ENCODE data around the gene ELMO2. TPM values are rescaled to one million over a fixed set of nuclear protein-coding genes. Genes with fewer than 3 reads are reported as not detected.

ELMO2 gene, protein sequence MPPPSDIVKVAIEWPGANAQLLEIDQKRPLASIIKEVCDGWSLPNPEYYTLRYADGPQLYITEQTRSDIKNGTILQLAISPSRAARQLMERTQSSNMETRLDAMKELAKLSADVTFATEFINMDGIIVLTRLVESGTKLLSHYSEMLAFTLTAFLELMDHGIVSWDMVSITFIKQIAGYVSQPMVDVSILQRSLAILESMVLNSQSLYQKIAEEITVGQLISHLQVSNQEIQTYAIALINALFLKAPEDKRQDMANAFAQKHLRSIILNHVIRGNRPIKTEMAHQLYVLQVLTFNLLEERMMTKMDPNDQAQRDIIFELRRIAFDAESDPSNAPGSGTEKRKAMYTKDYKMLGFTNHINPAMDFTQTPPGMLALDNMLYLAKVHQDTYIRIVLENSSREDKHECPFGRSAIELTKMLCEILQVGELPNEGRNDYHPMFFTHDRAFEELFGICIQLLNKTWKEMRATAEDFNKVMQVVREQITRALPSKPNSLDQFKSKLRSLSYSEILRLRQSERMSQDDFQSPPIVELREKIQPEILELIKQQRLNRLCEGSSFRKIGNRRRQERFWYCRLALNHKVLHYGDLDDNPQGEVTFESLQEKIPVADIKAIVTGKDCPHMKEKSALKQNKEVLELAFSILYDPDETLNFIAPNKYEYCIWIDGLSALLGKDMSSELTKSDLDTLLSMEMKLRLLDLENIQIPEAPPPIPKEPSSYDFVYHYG
- 10 to 100 TPM; 46.7 to 62.4 (median 55.1) TPM for total RNA-seq

DNA sequence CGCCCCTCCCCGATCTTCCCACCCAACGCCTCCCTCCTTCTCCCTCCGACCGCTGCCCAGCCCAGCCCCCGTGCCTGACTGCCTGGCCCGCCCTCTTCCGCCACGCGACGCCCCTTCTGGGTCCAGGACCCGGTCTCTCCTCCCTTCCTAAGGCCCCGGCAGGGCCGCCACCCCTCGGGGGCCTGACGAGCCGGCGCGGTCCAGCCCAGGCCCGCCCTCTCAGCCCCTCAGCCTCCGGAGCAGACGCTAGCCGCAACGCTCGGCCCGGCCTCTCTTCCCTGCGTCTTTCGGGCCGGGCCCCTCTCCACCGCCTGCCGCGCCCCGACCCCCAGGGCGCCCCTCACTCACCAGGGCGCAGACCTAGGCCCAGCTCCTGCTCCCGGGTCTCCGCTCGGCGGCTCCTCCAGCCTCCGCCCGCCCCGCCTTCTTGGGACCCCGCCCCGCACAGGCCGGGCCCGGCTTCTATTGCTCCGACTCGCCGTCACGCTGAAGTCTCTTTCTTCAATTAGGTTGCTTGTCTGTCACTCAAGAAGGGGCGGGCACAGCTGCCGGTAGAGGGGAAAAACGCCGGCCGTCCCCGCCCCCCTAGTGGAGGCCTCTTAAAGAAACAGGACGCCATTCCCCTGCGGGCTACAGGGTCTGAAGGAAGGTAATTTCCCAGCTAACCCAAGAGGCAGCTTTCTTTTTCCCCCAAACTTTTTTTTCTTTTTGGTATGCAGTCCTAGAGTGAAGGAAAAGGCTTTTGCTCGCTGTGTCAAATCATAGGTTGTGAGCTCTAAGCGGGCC, at the start of gene ELMO2:
Gene ELMO2 (minus strand): TSS at position 416 of the 786 bp plus-strand sequence. CDS start 12,133 bp downstream, outside the sequence.
- Histone ChIP-seq H3K36me3 (no peaks in the 10 kb centered on the region), H3K9me3 (no peaks in the 10 kb centered on the region), H3K4me1 (peaks cover 62% of the 10 kb centered on the region), H3K4me3 (peak within 1 kb of the TSS; percentile 95), H3K27me3 (no peaks in the 10 kb centered on the region), H3K27ac (peak within 1 kb of the TSS; percentile 95)
- peak; percentile 98 to 99 for DNase-seq (ENCODE audit: low spot score in 2 of 2)
- 3% methylated on average over 44 of the region's 60 CpGs for WGBS
- TF ChIP-seq, protein P1, sequence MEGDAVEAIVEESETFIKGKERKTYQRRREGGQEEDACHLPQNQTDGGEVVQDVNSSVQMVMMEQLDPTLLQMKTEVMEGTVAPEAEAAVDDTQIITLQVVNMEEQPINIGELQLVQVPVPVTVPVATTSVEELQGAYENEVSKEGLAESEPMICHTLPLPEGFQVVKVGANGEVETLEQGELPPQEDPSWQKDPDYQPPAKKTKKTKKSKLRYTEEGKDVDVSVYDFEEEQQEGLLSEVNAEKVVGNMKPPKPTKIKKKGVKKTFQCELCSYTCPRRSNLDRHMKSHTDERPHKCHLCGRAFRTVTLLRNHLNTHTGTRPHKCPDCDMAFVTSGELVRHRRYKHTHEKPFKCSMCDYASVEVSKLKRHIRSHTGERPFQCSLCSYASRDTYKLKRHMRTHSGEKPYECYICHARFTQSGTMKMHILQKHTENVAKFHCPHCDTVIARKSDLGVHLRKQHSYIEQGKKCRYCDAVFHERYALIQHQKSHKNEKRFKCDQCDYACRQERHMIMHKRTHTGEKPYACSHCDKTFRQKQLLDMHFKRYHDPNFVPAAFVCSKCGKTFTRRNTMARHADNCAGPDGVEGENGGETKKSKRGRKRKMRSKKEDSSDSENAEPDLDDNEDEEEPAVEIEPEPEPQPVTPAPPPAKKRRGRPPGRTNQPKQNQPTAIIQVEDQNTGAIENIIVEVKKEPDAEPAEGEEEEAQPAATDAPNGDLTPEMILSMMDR (IDR thresholded peaks at IDR 0.05), result peak; percentile 14 to 21
- TF ChIP-seq EP300 (IDR thresholded peaks at IDR 0.05) (no peak), POLR2A (IDR thresholded peaks at IDR 0.05) (peak in 1 of 2 donors; percentile 21), POLR2AphosphoS5 (IDR thresholded peaks at IDR 0.05) (peak in 1 of 3 donors; percentile 84)

DNA sequence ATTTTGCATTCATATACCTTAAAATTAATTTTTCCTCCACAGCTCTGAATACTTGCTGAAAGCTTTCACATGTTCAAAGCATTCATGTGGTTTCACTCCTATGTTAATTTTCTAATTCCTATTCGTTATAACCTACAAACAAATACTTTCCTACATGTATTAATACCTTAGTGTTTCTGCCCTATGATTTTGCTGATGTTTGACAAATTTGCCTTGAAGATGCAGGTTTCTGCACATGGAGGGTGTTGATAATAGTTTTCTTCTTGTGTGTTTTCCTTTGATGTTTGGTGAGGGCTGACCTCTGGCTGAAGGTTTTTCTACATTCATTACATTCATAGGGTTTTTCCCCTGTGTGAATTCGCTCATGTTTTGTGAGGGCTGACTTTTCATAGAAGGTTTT, 49.3 kb upstream of the ELMO2 start:
- Histone ChIP-seq H3K27me3 (peaks cover 32% of the 10 kb centered on the region), H3K9me3 (no peaks in the 10 kb centered on the region), H3K36me3 (no peaks in the 10 kb centered on the region), H3K4me1 (peaks cover 6% of the 10 kb centered on the region), H3K4me3 (no peak overlapping the region), H3K27ac (no peak overlapping the region)
- TF ChIP-seq, protein P1 (IDR thresholded peaks at IDR 0.05), result no peak
- TF ChIP-seq POLR2A (IDR thresholded peaks at IDR 0.05) (no peak), POLR2AphosphoS5 (IDR thresholded peaks at IDR 0.05) (no peak)
- no peak for DNase-seq (ENCODE audit: low spot score in 2 of 2)
- 88% methylated on average over 2 of the region's 2 CpGs for WGBS

DNA sequence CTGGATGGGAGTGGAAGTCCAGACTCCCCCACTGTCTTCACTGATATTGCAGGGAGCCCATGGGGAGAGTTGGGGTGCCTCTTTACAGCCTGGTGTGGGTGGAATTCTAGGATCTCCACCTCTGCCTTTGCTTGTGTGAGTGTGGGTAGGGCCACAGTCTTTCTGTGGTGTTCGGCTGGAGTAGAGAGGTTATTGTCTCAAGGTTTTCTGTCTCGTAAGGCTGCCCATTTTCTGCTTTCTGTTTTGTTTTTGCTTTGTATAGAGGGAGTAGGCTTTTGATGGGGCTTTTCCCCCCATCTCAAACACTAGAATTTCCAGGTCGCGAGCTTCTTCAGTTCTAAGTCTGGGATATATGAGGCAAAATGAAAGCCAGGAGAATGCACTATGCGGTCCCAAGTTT, 40.4 kb upstream of the ELMO2 start:
- Histone ChIP-seq H3K27ac (no peak overlapping the region), H3K4me1 (no peaks in the 10 kb centered on the region), H3K9me3 (no peaks in the 10 kb centered on the region), H3K4me3 (no peak overlapping the region), H3K36me3 (no peaks in the 10 kb centered on the region), H3K27me3 (peaks cover 9% of the 10 kb centered on the region)
- TF ChIP-seq EP300 (IDR thresholded peaks at IDR 0.05) (no peak), POLR2AphosphoS5 (IDR thresholded peaks at IDR 0.05) (no peak), POLR2A (IDR thresholded peaks at IDR 0.05) (no peak)
- TF ChIP-seq, protein P1 (IDR thresholded peaks at IDR 0.05), result no peak
- 91% methylated on average over 5 of the region's 5 CpGs for WGBS
- DNase-seq (ENCODE audit: low spot score in 2 of 2), result no peak

DNA sequence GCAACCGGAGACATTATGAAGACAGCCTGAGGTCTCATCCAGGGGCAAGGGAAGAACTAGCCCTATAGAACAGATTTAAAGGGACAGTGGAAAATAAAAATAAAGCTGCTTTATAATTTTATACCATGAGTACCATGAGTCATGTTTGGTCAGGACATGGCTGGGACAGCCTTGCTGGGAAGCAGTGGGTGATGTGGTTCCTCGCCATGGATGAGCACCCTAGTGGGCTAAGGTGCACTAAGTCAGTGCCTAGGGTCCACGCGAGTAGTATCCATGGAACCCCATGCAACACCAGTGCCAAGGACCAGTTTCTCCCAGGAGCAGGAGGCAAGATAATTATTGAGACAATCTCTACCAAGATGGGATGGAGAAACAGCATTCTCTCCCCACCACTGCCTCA, 33.4 kb upstream of the ELMO2 start:
- Histone ChIP-seq H3K9me3 (no peaks in the 10 kb centered on the region), H3K27me3 (peaks cover under 1% of the 10 kb centered on the region), H3K27ac (no peak overlapping the region), H3K4me1 (no peaks in the 10 kb centered on the region), H3K4me3 (no peak overlapping the region), H3K36me3 (no peaks in the 10 kb centered on the region)
- no peak for DNase-seq (ENCODE audit: low spot score in 2 of 2)
- TF ChIP-seq POLR2AphosphoS5 (IDR thresholded peaks at IDR 0.05) (no peak), POLR2A (IDR thresholded peaks at IDR 0.05) (no peak), EP300 (IDR thresholded peaks at IDR 0.05) (no peak)
- TF ChIP-seq, protein P1 (IDR thresholded peaks at IDR 0.05), result no peak
- 78% methylated on average over 4 of the region's 4 CpGs for WGBS
